Osteoblast (primary cell): Measurements from ENCODE around the gene PAK3. TPM values are rescaled to one million over a fixed set of nuclear protein-coding genes. Genes with fewer than 3 reads are reported as not detected.
A peak's percentile ranks its signal among the peaks of the same experiment; 100 is the strongest.

Experiments
- DNase-seq: peaks from one replicate; pipeline ENCODE4 v3.0.0; 2011; ENCODE audit warnings: low spot score, mixed read lengths; ENCODE audit not compliant: insufficient read length; ENCODE audit errors: missing footprints
- H2AFZ ChIP-seq: 2 replicates; pipeline ENCODE4 v1.6.0; 2011; ENCODE audit warnings: mild to moderate bottlenecking, low read length
- H3K27ac ChIP-seq: 2 replicates; pipeline ENCODE4 v1.5.1; 2011; ENCODE audit warnings: mild to moderate bottlenecking, low read depth, low read length, moderate library complexity
- H3K27me3 ChIP-seq: 2 replicates; pipeline ENCODE4 v1.6.0; 2012; ENCODE audit warnings: mild to moderate bottlenecking, control low read depth, inconsistent platforms, low read length, moderate library complexity; ENCODE audit not compliant: insufficient read depth
- H3K36me3 ChIP-seq: 2 replicates; pipeline ENCODE4 v1.5.1; 2011; ENCODE audit warnings: mild to moderate bottlenecking, low read length, control low read depth, moderate library complexity; ENCODE audit not compliant: insufficient read depth
- H3K4me1 ChIP-seq: 2 replicates; pipeline ENCODE4 v1.5.1; 2011; ENCODE audit warnings: mild to moderate bottlenecking, low read length, control low read depth, moderate library complexity; ENCODE audit not compliant: insufficient read depth
- H3K4me2 ChIP-seq: 2 replicates; pipeline ENCODE4 v1.6.0; 2011; ENCODE audit warnings: mild to moderate bottlenecking, low read length; ENCODE audit not compliant: insufficient read depth
- H3K4me3 ChIP-seq: fragments of 200-600 bp; sonication (generic); 3 replicates; pipeline ENCODE4 v1.5.1; 2012; ENCODE audit warnings: mild to moderate bottlenecking, low read length, inconsistent platforms; ENCODE audit not compliant: insufficient read depth
- H3K79me2 ChIP-seq: 2 replicates; pipeline ENCODE4 v1.6.0; 2012; ENCODE audit warnings: mild to moderate bottlenecking, low read length, control low read depth, inconsistent platforms; ENCODE audit not compliant: insufficient read depth
- H3K9me3 ChIP-seq: 2 replicates; pipeline ENCODE4 v1.5.1; 2011; ENCODE audit warnings: low read depth, low read length, control low read depth
- H4K20me1 ChIP-seq: 2 replicates; pipeline ENCODE4 v1.6.0; 2012; ENCODE audit warnings: mild to moderate bottlenecking, low read length, control low read depth; ENCODE audit not compliant: insufficient read depth
- CTCF ChIP-seq: IDR thresholded peaks from 2 replicates; pipeline ENCODE4 v1.5.1; 2011; ENCODE audit warnings: mild to moderate bottlenecking, low read depth, low read length, moderate library complexity; ENCODE audit errors: extremely low read depth
- total RNA-seq: library from RNA; depleted of rRNA; stranded (reverse); fragments of >200 nt; gene quantifications from 2 replicates; pipeline ENCODE4 v1.2.3, GENCODE V29; 2012

The PAK3 gene
- total RNA-seq, 1 donor = 1.4 TPM

GRCh38 chrX:111165902-111166301, 69.9 kb downstream of the PAK3 start:
- no peak for TF ChIP-seq CTCF
- Histone ChIP-seq H4K20me1 (no peaks in the 10 kb centered on the region), H3K4me3 (no peak overlapping the region), H3K36me3 (no peaks in the 10 kb centered on the region), H3K27ac (no peak overlapping the region), H3K4me1 (no peaks in the 10 kb centered on the region), H3K27me3 (peaks cover 3% of the 10 kb centered on the region), H3K79me2 (no peaks in the 10 kb centered on the region), H3K4me2 (no peak overlapping the region), H2AFZ (no peak overlapping the region), H3K9me3 (no peaks in the 10 kb centered on the region)
- DNase-seq = no peak

GRCh38 chrX:111167334-111167733, 71.3 kb downstream of the PAK3 start:
- H3K36me3 ChIP-seq = no peaks in the 10 kb centered on the region
- H3K4me2 ChIP-seq = no peak overlapping the region
- H3K9me3 ChIP-seq = no peaks in the 10 kb centered on the region
- DNase-seq = no peak
- no peak overlapping the region for H2AFZ ChIP-seq
- no peaks in the 10 kb centered on the region for H3K4me1 ChIP-seq
- no peak overlapping the region for H3K27ac ChIP-seq
- H4K20me1 ChIP-seq = no peaks in the 10 kb centered on the region
- no peak overlapping the region for H3K4me3 ChIP-seq
- H3K79me2 ChIP-seq = no peaks in the 10 kb centered on the region
- H3K27me3 ChIP-seq = peaks cover 3% of the 10 kb centered on the region
- no peak for TF ChIP-seq CTCF

- no peaks in the 10 kb centered on the region for H3K9me3 ChIP-seq
- H3K4me1 ChIP-seq = no peaks in the 10 kb centered on the region
- no peak for DNase-seq
- H3K27me3 ChIP-seq = peaks cover 3% of the 10 kb centered on the region
- no peak overlapping the region for H3K4me2 ChIP-seq
- no peaks in the 10 kb centered on the region for H3K79me2 ChIP-seq
- H2AFZ ChIP-seq = no peak overlapping the region
- H3K27ac ChIP-seq = no peak overlapping the region
- H3K36me3 ChIP-seq = no peaks in the 10 kb centered on the region
- H3K4me3 ChIP-seq = no peak overlapping the region
- H4K20me1 ChIP-seq = no peaks in the 10 kb centered on the region
- TF ChIP-seq CTCF = peak; percentile 31
These were observed 72.3 kb downstream of the PAK3 start for GRCh38 chrX:111168314-111168713.

GRCh38 chrX:111169141-111169540, 73.2 kb downstream of the PAK3 start:
- no peaks in the 10 kb centered on the region for H3K79me2 ChIP-seq
- H2AFZ ChIP-seq = no peak overlapping the region
- H3K4me1 ChIP-seq = no peaks in the 10 kb centered on the region
- H3K4me2 ChIP-seq = no peak overlapping the region
- peaks cover 3% of the 10 kb centered on the region for H3K27me3 ChIP-seq
- H3K36me3 ChIP-seq = no peaks in the 10 kb centered on the region
- DNase-seq = no peak
- H3K4me3 ChIP-seq = no peak overlapping the region
- no peak overlapping the region for H3K27ac ChIP-seq
- no peaks in the 10 kb centered on the region for H3K9me3 ChIP-seq
- no peak for TF ChIP-seq CTCF
- no peaks in the 10 kb centered on the region for H4K20me1 ChIP-seq
